K562 (cell line): ENCODE results near the gene SHISA7. TPM values are rescaled to one million over a fixed set of nuclear protein-coding genes. Genes with fewer than 3 reads are reported as not detected.
"Not testable (repeated sequence)": the region's sequence is repeated elsewhere in the genome, so short reads cannot be mapped to it uniquely, and the experiment has no call there.

Experiments used
- CCNT2 ChIP-seq: IDR thresholded peaks from 2 replicates; pipeline ENCODE4 v1.6.1; 2011; ENCODE audit warnings: borderline replicate concordance, low read depth, mild to moderate bottlenecking, moderate library complexity, mixed read lengths, low read length; ENCODE audit not compliant: insufficient read length; ENCODE audit errors: extremely low read depth
- POLR2AphosphoS5 ChIP-seq: IDR thresholded peaks from 2 replicates; pipeline ENCODE4 v1.6.1; 2011; ENCODE audit warnings: mild to moderate bottlenecking, low read depth, low read length, moderate library complexity; ENCODE audit not compliant: control insufficient read depth, insufficient read depth
- POLR2G ChIP-seq: fragments of 200-400 bp; formaldehyde crosslinking; IDR thresholded peaks from 2 replicates; pipeline ENCODE4 v1.6.1; 2017; ENCODE audit warnings: low read depth, mild to moderate bottlenecking, antibody characterized with exemption, low read length, moderate library complexity
- PTBP1 ChIP-seq: fragments of 200-400 bp; formaldehyde crosslinking; IDR thresholded peaks from 2 replicates; pipeline ENCODE4 v1.6.1; 2017; ENCODE audit warnings: low read depth, low read length
- RBFOX2 ChIP-seq: fragments of 200-400 bp; formaldehyde crosslinking; IDR thresholded peaks from 2 replicates; pipeline ENCODE4 v1.6.1; 2017; ENCODE audit warnings: low read depth, mild to moderate bottlenecking, low read length, moderate library complexity
- RBM15 ChIP-seq: fragments of 200-400 bp; formaldehyde crosslinking; IDR thresholded peaks from 2 replicates; pipeline ENCODE4 v1.6.1; 2018; ENCODE audit warnings: mild to moderate bottlenecking, low read length, moderate library complexity; ENCODE audit not compliant: insufficient read depth
- SIN3B ChIP-seq: fragments of 450-650 bp; IDR thresholded peaks from 2 replicates; pipeline ENCODE4 v1.6.1; 2017; ENCODE audit warnings: low read depth, mild to moderate bottlenecking, moderate library complexity
- SMAD4 ChIP-seq: fragments of 250-450 bp; sonication (Bioruptor Pico); conservative IDR thresholded peaks from 2 replicates; pipeline ENCODE4 v1.8.0; 2021; ENCODE audit warnings: inconsistent platforms, mild to moderate bottlenecking, moderate library complexity
- SMC3 ChIP-seq: conservative IDR thresholded peaks from 2 replicates; pipeline ENCODE4 v1.6.1; 2011; ENCODE audit warnings: low read depth, low read length, improper control_type of control experiment; ENCODE audit not compliant: insufficient read depth
- SRSF1 ChIP-seq: fragments of 200-400 bp; formaldehyde crosslinking; IDR thresholded peaks from 2 replicates; pipeline ENCODE4 v1.6.1; 2017; ENCODE audit warnings: mild to moderate bottlenecking, low read depth, low read length, moderate library complexity
- SRSF7 ChIP-seq: fragments of 200-400 bp; formaldehyde crosslinking; optimal IDR thresholded peaks from 2 replicates; pipeline ENCODE3; 2017; ENCODE audit warnings: mild to moderate bottlenecking, low read depth, low read length
- TOE1 ChIP-seq, 2 experiments: fragments of 450-650 bp in 1 of 2; sonication (generic) in 1 of 2; formaldehyde crosslinking in 1 of 2; IDR thresholded peaks; 2 replicates each; pipeline versions ENCODE4 v1.7.1 to v1.8.0; 2016 to 2022; ENCODE audit warnings: borderline replicate concordance in 2 of 2, mild to moderate bottlenecking in 2 of 2, antibody characterized with exemption in 1 of 2, inconsistent platforms in 1 of 2, low read depth in 1 of 2, missing genetic modification reagents in 1 of 2, moderate library complexity in 1 of 2
- YY1 ChIP-seq, 3 experiments: IDR thresholded peaks; 2 replicates each; pipeline ENCODE4 v1.6.1; 2011; ENCODE audit warnings: low read length in 2 of 3, mild to moderate bottlenecking in 2 of 3, moderate library complexity in 2 of 3, borderline replicate concordance in 1 of 3, control low read depth in 1 of 3, low read depth in 1 of 3; ENCODE audit not compliant: insufficient read depth in 3 of 3, insufficient replicate concordance in 2 of 3, control insufficient read depth in 1 of 3, insufficient read length in 1 of 3; ENCODE audit errors: extremely low read depth in 1 of 3
- ZNF57 ChIP-seq: fragments of 450-650 bp; formaldehyde crosslinking; IDR thresholded peaks from 2 replicates; pipeline ENCODE4 v1.4.0; 2020; ENCODE audit warnings: mild to moderate bottlenecking, moderate library complexity
- ZSCAN29 ChIP-seq: fragments of 450-650 bp; IDR thresholded peaks from 2 replicates; pipeline ENCODE4 v1.6.1; 2017
- polyA plus RNA-seq, 8 experiments: library from polyadenylated mRNA; depleted of rRNA in 4 of 8; stranded (reverse) in 5 of 8; unstranded in 3 of 8; fragments of >200 nt; fragmentation: Nextera tagmentation in 2 of 8; fragmentation: Illumina TruSeq in 1 of 8; extraction: Ambion mirVana in 2 of 8; extraction: Trizol in 1 of 8; gene quantifications; 2 replicates each; pipeline versions ENCODE4 v1.2.1 to v1.2.3, GENCODE V29; 2011 to 2014; ENCODE audit warnings: inconsistent platforms in 1 of 8, missing spikeins in 1 of 8
- total RNA-seq, 7 experiments: library from RNA; depleted of rRNA in 6 of 7; stranded (reverse); fragments of >200 nt in 6 of 7; fragmentation: Illumina TruSeq in 2 of 7; extraction: Trizol in 2 of 7; gene quantifications; 2 replicates each; pipeline versions ENCODE4 v1.2.1 to v1.2.3, GENCODE V29; 2011 to 2021; ENCODE audit warnings: low replicate concordance in 1 of 7
- TF ChIP-seq, protein P1 (sequence below): fragments of 250-450 bp; sonication (Bioruptor Pico); IDR thresholded peaks from 2 replicates; pipeline ENCODE4 v1.9.0; 2021; ENCODE audit warnings: mild to moderate bottlenecking, inconsistent platforms
- TF ChIP-seq, protein P2 (sequence below): conservative IDR thresholded peaks from 2 replicates; pipeline ENCODE4 v1.6.1; 2011; ENCODE audit warnings: low read depth, mild to moderate bottlenecking, low read length; ENCODE audit not compliant: control insufficient read depth
- TF ChIP-seq, protein P3 (sequence below): fragments of 450-650 bp; formaldehyde crosslinking; IDR thresholded peaks from 2 replicates; pipeline ENCODE4 v1.4.0; 2020; ENCODE audit warnings: mild to moderate bottlenecking, moderate library complexity
- TF ChIP-seq, protein P4 (sequence below), 3 experiments: fragments of 200-800 bp in 1 of 3; sonication (Bioruptor generic) in 1 of 3; sonication (generic) in 1 of 3; formaldehyde crosslinking in 1 of 3; IDR thresholded peaks; 2 replicates each; pipeline versions ENCODE4 v1.6.1 to v1.8.0; 2016 to 2022; ENCODE audit warnings: mild to moderate bottlenecking in 2 of 3, missing compliant biosample characterization in 2 of 3, missing genetic modification characterization in 2 of 3, missing genetic modification reagents in 1 of 3

SHISA7 gene
- total and polyA plus RNA-seq, 9 of the 15 experiments (the other 6 are each of a cell fraction or from before 2014, with no cell fraction given), result 0.01 to 0.40 (median 0.07) TPM

DNA sequence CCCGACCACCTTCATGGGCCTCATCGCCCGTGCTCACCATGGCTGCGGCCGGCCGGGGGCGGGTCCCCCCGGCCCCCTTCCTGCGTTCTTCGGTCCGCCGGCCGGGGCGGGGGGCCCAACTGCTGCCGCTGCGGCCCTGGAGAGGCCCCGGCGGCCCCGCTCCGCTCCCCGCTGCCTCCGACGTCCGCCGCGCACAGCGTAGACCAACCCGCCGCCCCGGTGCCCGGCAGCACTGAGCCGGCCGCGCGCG is 35.6 kb downstream of the SHISA7 start, which contains the start of gene UBE2S (continued):
- TF ChIP-seq, protein P1, sequence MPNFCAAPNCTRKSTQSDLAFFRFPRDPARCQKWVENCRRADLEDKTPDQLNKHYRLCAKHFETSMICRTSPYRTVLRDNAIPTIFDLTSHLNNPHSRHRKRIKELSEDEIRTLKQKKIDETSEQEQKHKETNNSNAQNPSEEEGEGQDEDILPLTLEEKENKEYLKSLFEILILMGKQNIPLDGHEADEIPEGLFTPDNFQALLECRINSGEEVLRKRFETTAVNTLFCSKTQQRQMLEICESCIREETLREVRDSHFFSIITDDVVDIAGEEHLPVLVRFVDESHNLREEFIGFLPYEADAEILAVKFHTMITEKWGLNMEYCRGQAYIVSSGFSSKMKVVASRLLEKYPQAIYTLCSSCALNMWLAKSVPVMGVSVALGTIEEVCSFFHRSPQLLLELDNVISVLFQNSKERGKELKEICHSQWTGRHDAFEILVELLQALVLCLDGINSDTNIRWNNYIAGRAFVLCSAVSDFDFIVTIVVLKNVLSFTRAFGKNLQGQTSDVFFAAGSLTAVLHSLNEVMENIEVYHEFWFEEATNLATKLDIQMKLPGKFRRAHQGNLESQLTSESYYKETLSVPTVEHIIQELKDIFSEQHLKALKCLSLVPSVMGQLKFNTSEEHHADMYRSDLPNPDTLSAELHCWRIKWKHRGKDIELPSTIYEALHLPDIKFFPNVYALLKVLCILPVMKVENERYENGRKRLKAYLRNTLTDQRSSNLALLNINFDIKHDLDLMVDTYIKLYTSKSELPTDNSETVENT (CRISPR knock-in tag), result peak; percentile 92; the same call in 1 of the 2 replicates
- TF ChIP-seq, protein P2, sequence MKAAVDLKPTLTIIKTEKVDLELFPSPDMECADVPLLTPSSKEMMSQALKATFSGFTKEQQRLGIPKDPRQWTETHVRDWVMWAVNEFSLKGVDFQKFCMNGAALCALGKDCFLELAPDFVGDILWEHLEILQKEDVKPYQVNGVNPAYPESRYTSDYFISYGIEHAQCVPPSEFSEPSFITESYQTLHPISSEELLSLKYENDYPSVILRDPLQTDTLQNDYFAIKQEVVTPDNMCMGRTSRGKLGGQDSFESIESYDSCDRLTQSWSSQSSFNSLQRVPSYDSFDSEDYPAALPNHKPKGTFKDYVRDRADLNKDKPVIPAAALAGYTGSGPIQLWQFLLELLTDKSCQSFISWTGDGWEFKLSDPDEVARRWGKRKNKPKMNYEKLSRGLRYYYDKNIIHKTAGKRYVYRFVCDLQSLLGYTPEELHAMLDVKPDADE, result peak; percentile 76
- TF ChIP-seq SRSF7, result peak; percentile 75
- not testable (repeated sequence) for TF ChIP-seq TOE1 (IDR thresholded peaks at IDR 0.05; ENCODE audit: borderline replicate concordance)
- TF ChIP-seq TOE1 (CRISPR knock-in tag; IDR thresholded peaks at IDR 0.05; ENCODE audit: borderline replicate concordance, low read depth), result 0 out of 2 replicates have a peak, but pooled peaks have one; percentile 25
- 0 out of 2 replicates have a peak, but pooled peaks have one; percentile 26 for TF ChIP-seq ZNF57
- peak; percentile 69; the same call in 1 of the 2 replicates for TF ChIP-seq ZSCAN29
- TF ChIP-seq RBFOX2, result peak; percentile 98
- peak; percentile 100 for TF ChIP-seq POLR2G
- TF ChIP-seq SMC3, result 0 out of 2 replicates have a peak, but pooled peaks have one; percentile 7
- 0 out of 2 replicates have a peak, but pooled peaks have one; percentile 55 for TF ChIP-seq SRSF1
- peak; percentile 35 for TF ChIP-seq CCNT2
- TF ChIP-seq RBM15, result 0 out of 2 replicates have a peak, but pooled peaks have one; percentile 37
- TF ChIP-seq, protein P3, sequence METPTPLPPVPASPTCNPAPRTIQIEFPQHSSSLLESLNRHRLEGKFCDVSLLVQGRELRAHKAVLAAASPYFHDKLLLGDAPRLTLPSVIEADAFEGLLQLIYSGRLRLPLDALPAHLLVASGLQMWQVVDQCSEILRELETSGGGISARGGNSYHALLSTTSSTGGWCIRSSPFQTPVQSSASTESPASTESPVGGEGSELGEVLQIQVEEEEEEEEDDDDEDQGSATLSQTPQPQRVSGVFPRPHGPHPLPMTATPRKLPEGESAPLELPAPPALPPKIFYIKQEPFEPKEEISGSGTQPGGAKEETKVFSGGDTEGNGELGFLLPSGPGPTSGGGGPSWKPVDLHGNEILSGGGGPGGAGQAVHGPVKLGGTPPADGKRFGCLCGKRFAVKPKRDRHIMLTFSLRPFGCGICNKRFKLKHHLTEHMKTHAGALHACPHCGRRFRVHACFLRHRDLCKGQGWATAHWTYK (CRISPR knock-in tag), result peak; percentile 90; the same call in 1 of the 2 replicates
- peak; percentile 32; the same call in 1 of the 2 replicates for TF ChIP-seq SMAD4 (CRISPR knock-in tag)
- TF ChIP-seq PTBP1, result 0 out of 2 replicates have a peak, but pooled peaks have one; percentile 31
- peak in 1 of 3 experiments; percentile 20 for TF ChIP-seq YY1 (IDR thresholded peaks at IDR 0.05; ENCODE audit: borderline replicate concordance in 1 of 3, control insufficient read depth in 1 of 3, extremely low read depth in 1 of 3, insufficient read depth in 3 of 3, insufficient read length in 1 of 3, insufficient replicate concordance in 2 of 3, low read depth in 1 of 3, low read length in 2 of 3)
- TF ChIP-seq, protein P4, sequence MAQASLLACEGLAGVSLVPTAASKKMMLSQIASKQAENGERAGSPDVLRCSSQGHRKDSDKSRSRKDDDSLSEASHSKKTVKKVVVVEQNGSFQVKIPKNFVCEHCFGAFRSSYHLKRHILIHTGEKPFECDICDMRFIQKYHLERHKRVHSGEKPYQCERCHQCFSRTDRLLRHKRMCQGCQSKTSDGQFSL (CRISPR knock-in tag; IDR thresholded peaks at IDR 0.05), result 0 out of 2 replicates have a peak, but pooled peaks have one; percentile 32
- TF ChIP-seq, protein P4 (tag; IDR thresholded peaks at IDR 0.05), result not testable (repeated sequence)
- TF ChIP-seq POLR2AphosphoS5, result peak; percentile 94
- peak; percentile 75 for TF ChIP-seq SIN3B
